Subcutaneous adipose tissue (tissue), 4 donors: ENCODE data around the gene PSORS1C2. TPM values are rescaled to one million over a fixed set of nuclear protein-coding genes. Genes with fewer than 3 reads are reported as not detected.

Source experiments
- total RNA-seq, 4 donors: library from RNA; depleted of rRNA; stranded (reverse); fragments of >200 nt; gene quantifications; one replicate each; pipeline ENCODE4 v1.1.0, GENCODE V29; 2016
- TF ChIP-seq, protein P1 (sequence below): fragments of 450-650 bp; IDR thresholded peaks from one replicate; pipeline ENCODE4 v1.5.1; 2016; ENCODE audit warnings: low read depth, mild to moderate bottlenecking, control low read depth, antibody characterized with exemption, moderate library complexity

The PSORS1C2 gene
- total RNA-seq, 4 donors from 2014 or later = not detected

DNA sequence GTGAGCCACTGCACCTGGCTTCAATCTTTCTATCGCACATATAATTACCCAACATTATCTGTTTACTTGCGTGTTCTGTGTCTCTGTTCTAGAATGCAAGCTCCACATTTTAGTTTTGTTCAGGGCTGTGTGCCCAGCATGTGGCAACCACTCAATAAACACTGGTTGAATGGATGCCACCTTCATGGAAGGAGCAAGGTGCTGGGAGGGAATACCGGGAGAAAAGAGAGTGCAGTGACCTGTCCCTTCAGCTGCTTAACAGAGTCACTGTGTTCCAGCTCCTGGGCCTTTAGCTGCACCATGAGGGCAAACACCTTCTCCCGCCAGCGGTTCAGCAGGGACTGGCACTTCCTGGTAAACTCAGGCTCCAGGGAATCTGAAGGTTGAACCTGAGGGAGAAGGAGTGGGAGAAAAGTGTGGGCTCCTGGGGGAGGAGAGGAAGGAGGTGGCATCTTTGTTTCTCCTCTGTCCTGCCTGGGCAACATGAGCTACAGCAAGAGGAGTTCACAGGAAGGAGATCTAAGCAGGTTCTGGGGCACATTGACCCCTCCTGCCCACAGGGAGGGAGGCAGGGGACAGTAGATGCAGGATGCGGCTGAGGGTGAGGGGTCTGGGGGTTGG, 11.1 kb upstream of the PSORS1C2 start:
- TF ChIP-seq, protein P1, sequence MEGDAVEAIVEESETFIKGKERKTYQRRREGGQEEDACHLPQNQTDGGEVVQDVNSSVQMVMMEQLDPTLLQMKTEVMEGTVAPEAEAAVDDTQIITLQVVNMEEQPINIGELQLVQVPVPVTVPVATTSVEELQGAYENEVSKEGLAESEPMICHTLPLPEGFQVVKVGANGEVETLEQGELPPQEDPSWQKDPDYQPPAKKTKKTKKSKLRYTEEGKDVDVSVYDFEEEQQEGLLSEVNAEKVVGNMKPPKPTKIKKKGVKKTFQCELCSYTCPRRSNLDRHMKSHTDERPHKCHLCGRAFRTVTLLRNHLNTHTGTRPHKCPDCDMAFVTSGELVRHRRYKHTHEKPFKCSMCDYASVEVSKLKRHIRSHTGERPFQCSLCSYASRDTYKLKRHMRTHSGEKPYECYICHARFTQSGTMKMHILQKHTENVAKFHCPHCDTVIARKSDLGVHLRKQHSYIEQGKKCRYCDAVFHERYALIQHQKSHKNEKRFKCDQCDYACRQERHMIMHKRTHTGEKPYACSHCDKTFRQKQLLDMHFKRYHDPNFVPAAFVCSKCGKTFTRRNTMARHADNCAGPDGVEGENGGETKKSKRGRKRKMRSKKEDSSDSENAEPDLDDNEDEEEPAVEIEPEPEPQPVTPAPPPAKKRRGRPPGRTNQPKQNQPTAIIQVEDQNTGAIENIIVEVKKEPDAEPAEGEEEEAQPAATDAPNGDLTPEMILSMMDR = no peak

DNA sequence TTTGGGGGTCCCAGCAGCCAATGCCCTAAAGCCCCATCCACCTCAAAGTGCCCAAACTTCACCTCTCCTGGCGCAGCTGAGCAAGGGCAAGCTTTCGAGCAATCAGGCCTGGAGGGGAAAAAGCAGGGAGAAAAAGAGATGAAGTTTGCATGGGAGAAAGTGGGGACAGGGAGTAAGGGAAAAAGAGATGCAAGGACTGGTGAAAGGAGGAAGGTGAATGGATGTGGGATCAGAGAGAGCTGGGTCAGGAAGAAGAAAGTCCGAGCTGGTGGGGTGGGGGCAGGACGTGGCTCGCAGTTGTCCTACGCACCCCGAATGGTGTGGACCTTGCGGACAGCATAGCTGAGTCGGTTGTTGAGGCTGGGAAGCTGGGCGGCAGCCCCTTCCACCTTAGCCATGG, 6.5 kb upstream of the PSORS1C2 start:
- TF ChIP-seq, protein P1 = no peak

DNA sequence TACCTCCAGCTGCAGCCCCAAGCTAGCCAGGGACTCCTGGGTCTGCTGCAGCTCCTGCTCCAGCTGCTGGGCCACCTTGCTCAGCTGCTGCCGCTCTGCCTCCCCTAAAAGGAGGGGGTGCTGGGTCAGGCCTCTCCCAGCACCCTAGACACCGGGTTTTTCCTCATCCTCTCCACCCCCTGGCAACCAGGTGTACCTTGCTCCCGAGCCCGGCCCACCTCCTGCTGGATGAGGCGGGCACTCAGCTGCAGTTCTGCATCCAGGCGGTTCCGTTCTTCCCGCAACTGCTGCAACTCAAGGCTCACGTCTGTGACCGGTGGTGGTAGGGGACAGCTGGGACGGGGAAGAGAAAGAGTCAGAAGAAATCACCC, 6.1 kb upstream of the PSORS1C2 start:
- TF ChIP-seq, protein P1 = no peak

DNA sequence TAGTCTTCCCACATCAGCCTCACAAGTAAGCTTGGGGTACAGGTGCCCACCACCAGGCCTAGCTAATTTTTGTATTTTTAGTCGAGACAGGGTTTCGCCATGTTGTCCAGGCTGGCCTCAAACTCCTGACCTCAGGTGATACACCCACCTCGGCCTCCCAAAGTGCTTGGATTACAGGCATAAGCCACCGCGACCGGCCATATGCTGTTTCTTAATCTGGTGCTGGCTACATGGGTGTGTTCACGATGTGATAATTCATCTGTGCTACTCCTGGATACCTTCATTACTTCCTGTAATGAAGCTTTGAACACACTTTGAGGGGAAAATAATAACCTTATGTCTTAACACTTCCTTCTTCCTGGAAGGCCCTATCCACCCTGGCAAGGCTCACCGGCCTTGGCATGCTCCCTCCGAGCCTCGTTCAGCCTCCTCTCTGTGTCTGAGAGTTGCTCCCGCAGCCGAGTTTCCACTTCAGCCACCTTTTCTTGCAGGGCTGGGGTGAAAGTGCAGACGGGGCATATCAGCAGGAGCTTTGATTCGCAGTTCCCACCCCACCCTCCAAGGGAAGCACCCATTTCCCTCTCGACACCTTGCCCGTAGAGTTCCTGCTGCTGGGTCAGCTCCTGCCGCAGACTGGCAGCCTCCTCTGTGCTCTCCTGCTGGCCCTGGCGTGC, 5.6 kb upstream of the PSORS1C2 start:
- TF ChIP-seq, protein P1 = no peak

DNA sequence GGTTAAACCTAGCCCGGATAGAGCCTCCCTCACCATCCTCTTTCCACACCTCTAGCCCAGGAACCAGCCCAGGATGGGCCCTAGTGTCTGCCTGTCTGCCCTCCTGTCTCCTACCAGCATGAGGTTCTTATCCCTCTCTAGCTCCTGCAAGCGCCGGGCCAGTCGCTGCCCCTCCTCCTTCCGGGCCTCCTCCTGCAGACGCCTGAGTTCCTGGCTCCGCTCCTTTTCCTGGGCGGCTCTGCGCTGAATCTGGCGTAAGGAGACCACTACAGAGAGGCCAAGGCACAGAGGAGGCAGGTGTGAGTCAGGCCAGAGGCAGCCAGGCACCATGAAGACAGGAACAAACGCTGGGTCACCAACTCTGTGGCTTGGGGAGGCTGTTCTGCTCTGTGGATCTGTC, 4.3 kb upstream of the PSORS1C2 start:
- TF ChIP-seq, protein P1 = no peak

DNA sequence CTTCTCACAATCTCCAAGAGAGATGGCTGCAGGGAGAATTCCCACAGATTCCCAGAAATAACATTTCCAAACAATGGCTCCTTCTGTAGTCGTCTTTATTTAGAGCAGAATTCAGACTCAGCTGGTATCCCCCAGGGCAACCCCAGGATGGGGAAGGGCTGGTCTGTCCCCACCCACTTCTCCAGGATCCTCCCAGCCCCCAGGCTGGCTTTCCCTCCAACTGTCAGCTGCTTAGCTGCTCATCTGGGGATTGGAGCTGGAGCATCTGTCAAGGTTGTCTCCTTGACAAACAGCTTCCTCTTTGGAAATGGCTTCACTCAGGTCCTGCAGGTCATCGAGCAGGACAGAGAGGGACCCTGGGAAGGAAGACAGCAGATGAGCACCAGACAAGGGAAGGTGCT, 3.5 kb upstream of the PSORS1C2 start:
- TF ChIP-seq, protein P1 = no peak

DNA sequence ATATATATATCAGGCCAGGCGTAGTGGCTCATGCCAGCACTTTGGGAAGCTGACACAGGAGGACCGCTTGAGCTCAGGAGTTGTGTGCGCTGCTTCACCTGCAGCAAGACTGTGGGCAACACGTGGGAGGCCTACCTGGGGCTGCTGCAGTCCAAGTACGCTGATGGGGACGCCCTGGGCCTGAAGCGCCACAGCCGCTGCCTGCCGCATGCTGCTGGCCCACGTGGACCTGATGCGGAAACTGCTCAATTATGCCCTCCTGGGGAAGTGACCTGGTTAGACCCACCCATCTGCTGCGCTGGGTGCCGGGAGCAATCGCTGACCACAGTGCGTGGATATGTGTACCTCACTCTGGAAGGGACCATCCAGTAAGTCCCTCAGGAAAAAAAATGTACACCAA, 1.8 kb upstream of the PSORS1C2 start:
- TF ChIP-seq, protein P1 = no peak
